Measurements from ENCODE around the gene CDC14A. TPM values are rescaled to one million over a fixed set of nuclear protein-coding genes. Genes with fewer than 3 reads are reported as not detected.

The CDC14A gene
- polyA plus RNA-seq, 1 donor from 2014 or later: 2.7 TPM

- no peaks in the 10 kb centered on the region for H3K27me3 ChIP-seq (ENCODE audit: insufficient read depth, low read depth, low read length)
- TF ChIP-seq MXI1 (conservative IDR thresholded peaks at IDR 0.05; ENCODE audit: poor library complexity, severe bottlenecking) (no peak), RAD21 (conservative IDR thresholded peaks at IDR 0.05) (no peak), EP300 (conservative IDR thresholded peaks at IDR 0.05; ENCODE audit: poor library complexity, severe bottlenecking) (no peak), SMC3 (conservative IDR thresholded peaks at IDR 0.05; ENCODE audit: poor library complexity) (no peak), TAF1 (IDR thresholded peaks at IDR 0.05; ENCODE audit: low read depth) (no peak), EZH2 (IDR thresholded peaks at IDR 0.05; ENCODE audit: borderline replicate concordance, insufficient read depth, low read length, poor library complexity, severe bottlenecking) (no peak), POLR2AphosphoS5 (IDR thresholded peaks at IDR 0.05) (no peak), REST (IDR thresholded peaks at IDR 0.05; ENCODE audit: borderline replicate concordance) (no peak), CTCF (IDR thresholded peaks at IDR 0.05; ENCODE audit: poor library complexity, severe bottlenecking) (no peak)
- H3K27ac ChIP-seq (ENCODE audit: low read length): no peak overlapping the region
- H3F3A ChIP-seq (ENCODE audit: insufficient read depth, low read length, poor library complexity, severe bottlenecking): no peaks in the 10 kb centered on the region
- H3K79me2 ChIP-seq (replicated peaks; ENCODE audit: insufficient read depth, low read length): peaks cover 4% of the 10 kb centered on the region
- no peaks in the 10 kb centered on the region for H3K9me3 ChIP-seq (ENCODE audit: low read length)
- no peak overlapping the region for H3K4me3 ChIP-seq (ENCODE audit: low read length)
- H4K20me1 ChIP-seq (ENCODE audit: insufficient read depth): no peaks in the 10 kb centered on the region
- H3K36me3 ChIP-seq (ENCODE audit: insufficient read depth, low read length): no peaks in the 10 kb centered on the region
- H2AFZ ChIP-seq (ENCODE audit: low read depth, low read length): no peak overlapping the region
- H3K9me2 ChIP-seq (ENCODE audit: insufficient read depth, low read length): no peaks in the 10 kb centered on the region
- H3K4me2 ChIP-seq (ENCODE audit: low read length): no peak overlapping the region
- no peak overlapping the region for H3K9ac ChIP-seq (ENCODE audit: low read length)
Measured at GRCh38 chr1:100396651-100397050, 44.3 kb downstream of the CDC14A start.

GRCh38 chr1:100397681-100398080, 45.4 kb downstream of the CDC14A start:
- no peak overlapping the region for H3K9ac ChIP-seq (ENCODE audit: low read length)
- no peak overlapping the region for H2AFZ ChIP-seq (ENCODE audit: low read depth, low read length)
- peaks cover 4% of the 10 kb centered on the region for H3K79me2 ChIP-seq (replicated peaks; ENCODE audit: insufficient read depth, low read length)
- H3K9me2 ChIP-seq (ENCODE audit: insufficient read depth, low read length): no peaks in the 10 kb centered on the region
- H4K20me1 ChIP-seq (ENCODE audit: insufficient read depth): no peaks in the 10 kb centered on the region
- H3K9me3 ChIP-seq (ENCODE audit: low read length): no peaks in the 10 kb centered on the region
- H3K27me3 ChIP-seq (ENCODE audit: insufficient read depth, low read depth, low read length): no peaks in the 10 kb centered on the region
- H3K27ac ChIP-seq (ENCODE audit: low read length): no peak overlapping the region
- H3K4me3 ChIP-seq (ENCODE audit: low read length): no peak overlapping the region
- H3K4me2 ChIP-seq (ENCODE audit: low read length): no peak overlapping the region
- H3F3A ChIP-seq (ENCODE audit: insufficient read depth, low read length, poor library complexity, severe bottlenecking): no peaks in the 10 kb centered on the region
- no peaks in the 10 kb centered on the region for H3K36me3 ChIP-seq (ENCODE audit: insufficient read depth, low read length)
- no peak for TF ChIP-seq RAD21 (conservative IDR thresholded peaks at IDR 0.05)
- no peak for TF ChIP-seq CTCF (IDR thresholded peaks at IDR 0.05; ENCODE audit: poor library complexity, severe bottlenecking)
- no peak for TF ChIP-seq POLR2AphosphoS5 (IDR thresholded peaks at IDR 0.05)
- no peak for TF ChIP-seq EZH2 (IDR thresholded peaks at IDR 0.05; ENCODE audit: borderline replicate concordance, insufficient read depth, low read length, poor library complexity, severe bottlenecking)
- no peak for TF ChIP-seq SMC3 (conservative IDR thresholded peaks at IDR 0.05; ENCODE audit: poor library complexity)
- no peak for TF ChIP-seq MXI1 (conservative IDR thresholded peaks at IDR 0.05; ENCODE audit: poor library complexity, severe bottlenecking)
- TF ChIP-seq TAF1 (IDR thresholded peaks at IDR 0.05; ENCODE audit: low read depth): no peak
- no peak for TF ChIP-seq REST (IDR thresholded peaks at IDR 0.05; ENCODE audit: borderline replicate concordance)
- no peak for TF ChIP-seq EP300 (conservative IDR thresholded peaks at IDR 0.05; ENCODE audit: poor library complexity, severe bottlenecking)
